Embryonic facial prominence (tissue), 1 donor: ENCODE results near the gene ERBB3.
"Not testable (repeated sequence)": the region's sequence is repeated elsewhere in the genome, so short reads cannot be mapped to it uniquely, and the experiment has no call there.

Experiments
- DNase-seq: peaks from one replicate; pipeline ENCODE4 v3.0.0-alpha.2; 2016; ENCODE audit errors: extremely low spot score

ERBB3 gene

GRCh38 chr12:56114084-56114483, 34.1 kb downstream of the ERBB3 start:
- no peak for DNase-seq

GRCh38 chr12:56115329-56115728, 35.4 kb downstream of the ERBB3 start:
- DNase-seq = no peak

- DNase-seq = peak; percentile 90
These were observed 36.5 kb downstream of the ERBB3 start, which contains the start of gene RPL41 for GRCh38 chr12:56116267-56117081. RPL41 (plus strand) TSS chr12:56116633.

GRCh38 chr12:56117082-56117706, 37.2 kb downstream of the ERBB3 start:
- DNase-seq = not testable (repeated sequence)

- DNase-seq = peak; percentile 100
These were observed 38.1 kb downstream of the ERBB3 start, which contains the start of gene ZC3H10 for GRCh38 chr12:56117778-56118687. ZC3H10 (plus strand) TSS chr12:56118266; CDS start chr12:56120563, 2,297 bp downstream.

GRCh38 chr12:56118688-56119357, 38.9 kb downstream of the ERBB3 start:
- no peak for DNase-seq

GRCh38 chr12:56119361-56119796, 39.4 kb downstream of the ERBB3 start:
- DNase-seq = peak; percentile 73

GRCh38 chr12:56120158-56120846, 40.3 kb downstream of the ERBB3 start:
- DNase-seq = no peak

GRCh38 chr12:56121204-56121870, 41.4 kb downstream of the ERBB3 start:
- DNase-seq = no peak

- no peak for DNase-seq
These were observed 42.7 kb downstream of the ERBB3 start for GRCh38 chr12:56122637-56123036.

GRCh38 chr12:56124133-56124532, 44.2 kb downstream of the ERBB3 start:
- DNase-seq = no peak

GRCh38 chr12:56126732-56127239, 46.8 kb downstream of the ERBB3 start:
- DNase-seq = no peak

GRCh38 chr12:56127485-56127887, 47.5 kb downstream of the ERBB3 start:
- no peak for DNase-seq

- peak; percentile 100 for DNase-seq
These were observed 48.1 kb downstream of the ERBB3 start, which contains the start of gene ESYT1 for GRCh38 chr12:56127888-56128669. ESYT1 (plus strand) TSS chr12:56128267; CDS start chr12:56128320, 53 bp downstream.

- DNase-seq = no peak
These were observed 48.8 kb downstream of the ERBB3 start for GRCh38 chr12:56128670-56129205.

- no peak for DNase-seq
These were observed 49.4 kb downstream of the ERBB3 start for GRCh38 chr12:56129206-56129941.

GRCh38 chr12:56129942-56130495, 50.1 kb downstream of the ERBB3 start:
- DNase-seq = no peak

- DNase-seq = no peak
These were observed 50.9 kb downstream of the ERBB3 start for GRCh38 chr12:56130876-56131275.
